Activated CD4-positive, alpha-beta T cell treated with anti-CD3 and anti-CD28 coated beads, Interleukin-2, amount 10 ng/mL, durations not matched to agents 24 days and 14 days (primary cell): ENCODE data around the gene IMP3. TPM values are rescaled to one million over a fixed set of nuclear protein-coding genes. Genes with fewer than 3 reads are reported as not detected.

Experiments used
- DNase-seq: peaks from one replicate; pipeline ENCODE4 v3.0.0; 2022
- H3K27ac Mint-ChIP-seq: one replicate; pipeline ENCODE4 v1.8.0; 2022; ENCODE audit warnings: mild to moderate bottlenecking, mixed read lengths
- H3K27me3 Mint-ChIP-seq: one replicate; pipeline ENCODE4 v1.8.0; 2022; ENCODE audit warnings: mixed read lengths
- H3K36me3 Mint-ChIP-seq: one replicate; pipeline ENCODE4 v1.8.0; 2022; ENCODE audit warnings: low read depth, mild to moderate bottlenecking, mixed read lengths
- H3K4me1 Mint-ChIP-seq: one replicate; pipeline ENCODE4 v1.8.0; 2021; ENCODE audit warnings: mixed read lengths
- H3K4me3 Mint-ChIP-seq: one replicate; pipeline ENCODE4 v1.8.0; 2022; ENCODE audit warnings: mild to moderate bottlenecking, moderate library complexity, mixed read lengths
- H3K9me3 Mint-ChIP-seq: one replicate; pipeline ENCODE4 v1.8.0; 2021; ENCODE audit warnings: mixed read lengths
- intact Hi-C: fragments of 100-400 bp; cut with micrococcal nuclease; formaldehyde crosslinking; loops from one replicate; pipeline ENCODE4 v1.15.1; 2023
- total RNA-seq: library from RNA; stranded (reverse); gene quantifications from 2 replicates; pipeline ENCODE4 v1.2.3, GENCODE V29; 2022

The IMP3 gene
- total RNA-seq, 1 donor from 2014 or later: 112 TPM

- H3K4me3 Mint-ChIP-seq: no peak overlapping the region
- no peak overlapping the region for H3K27ac Mint-ChIP-seq
- no peaks in the 10 kb centered on the region for H3K27me3 Mint-ChIP-seq
- intact Hi-C loops: no loop called here
- DNase-seq: no peak
- H3K4me1 Mint-ChIP-seq: no peaks in the 10 kb centered on the region
- no peaks in the 10 kb centered on the region for H3K36me3 Mint-ChIP-seq
- H3K9me3 Mint-ChIP-seq: no peaks in the 10 kb centered on the region
Observed at GRCh38 chr15:75677465-75678323, 37.7 kb upstream of the IMP3 start.

GRCh38 chr15:75676688-75677464, 36.9 kb upstream of the IMP3 start:
- DNase-seq: no peak
- no peaks in the 10 kb centered on the region for H3K36me3 Mint-ChIP-seq
- no peaks in the 10 kb centered on the region for H3K4me1 Mint-ChIP-seq
- H3K27me3 Mint-ChIP-seq: no peaks in the 10 kb centered on the region
- intact Hi-C loops: no loop called here
- H3K9me3 Mint-ChIP-seq: no peaks in the 10 kb centered on the region
- H3K27ac Mint-ChIP-seq: no peak overlapping the region
- H3K4me3 Mint-ChIP-seq: no peak overlapping the region

GRCh38 chr15:75675579-75676404, 35.8 kb upstream of the IMP3 start:
- no peaks in the 10 kb centered on the region for H3K36me3 Mint-ChIP-seq
- no peak for DNase-seq
- no peak overlapping the region for H3K27ac Mint-ChIP-seq
- no peak overlapping the region for H3K4me3 Mint-ChIP-seq
- H3K9me3 Mint-ChIP-seq: no peaks in the 10 kb centered on the region
- H3K4me1 Mint-ChIP-seq: no peaks in the 10 kb centered on the region
- no peaks in the 10 kb centered on the region for H3K27me3 Mint-ChIP-seq
- intact Hi-C loops: no loop called here

- H3K36me3 Mint-ChIP-seq: no peaks in the 10 kb centered on the region
Observed at GRCh38 chr15:75674366-75674765, 34.3 kb upstream of the IMP3 start.

GRCh38 chr15:75673426-75674235, 33.6 kb upstream of the IMP3 start:
- Mint-ChIP-seq H3K4me3 (no peak overlapping the region), H3K36me3 (no peaks in the 10 kb centered on the region), H3K27ac (no peak overlapping the region), H3K4me1 (no peaks in the 10 kb centered on the region), H3K9me3 (no peaks in the 10 kb centered on the region), H3K27me3 (no peaks in the 10 kb centered on the region)
- DNase-seq: no peak
- intact Hi-C loops: no loop called here

More at GRCh38 chr15:75674366-75674765, 34.3 kb upstream of the IMP3 start:
- H3K4me1 Mint-ChIP-seq: no peaks in the 10 kb centered on the region
- no peaks in the 10 kb centered on the region for H3K27me3 Mint-ChIP-seq
- no peaks in the 10 kb centered on the region for H3K9me3 Mint-ChIP-seq
- H3K4me3 Mint-ChIP-seq: no peak overlapping the region
- no peak for DNase-seq
- H3K27ac Mint-ChIP-seq: no peak overlapping the region
- intact Hi-C loops: no loop called here

GRCh38 chr15:75672646-75673425, 32.8 kb upstream of the IMP3 start:
- H3K4me1 Mint-ChIP-seq: no peaks in the 10 kb centered on the region
- no peaks in the 10 kb centered on the region for H3K9me3 Mint-ChIP-seq
- H3K4me3 Mint-ChIP-seq: no peak overlapping the region
- DNase-seq: no peak
- intact Hi-C loops: no loop called here
- H3K27me3 Mint-ChIP-seq: no peaks in the 10 kb centered on the region
- H3K27ac Mint-ChIP-seq: no peak overlapping the region
- H3K36me3 Mint-ChIP-seq: no peaks in the 10 kb centered on the region

- intact Hi-C loops: no loop called here
- H3K4me3 Mint-ChIP-seq: no peak overlapping the region
Observed at GRCh38 chr15:75671730-75672602, 31.9 kb upstream of the IMP3 start.

GRCh38 chr15:75669879-75670212, 29.8 kb upstream of the IMP3 start:
- no peaks in the 10 kb centered on the region for H3K4me1 Mint-ChIP-seq
- H3K27ac Mint-ChIP-seq: no peak overlapping the region
- DNase-seq: no peak
- H3K36me3 Mint-ChIP-seq: no peaks in the 10 kb centered on the region
- H3K4me3 Mint-ChIP-seq: no peak overlapping the region
- no peaks in the 10 kb centered on the region for H3K27me3 Mint-ChIP-seq
- intact Hi-C loops: no loop called here
- no peaks in the 10 kb centered on the region for H3K9me3 Mint-ChIP-seq

More at GRCh38 chr15:75671730-75672602, 31.9 kb upstream of the IMP3 start:
- no peak overlapping the region for H3K27ac Mint-ChIP-seq
- no peak for DNase-seq
- no peaks in the 10 kb centered on the region for H3K27me3 Mint-ChIP-seq
- no peaks in the 10 kb centered on the region for H3K9me3 Mint-ChIP-seq
- no peaks in the 10 kb centered on the region for H3K36me3 Mint-ChIP-seq
- no peaks in the 10 kb centered on the region for H3K4me1 Mint-ChIP-seq

- Mint-ChIP-seq H3K4me1 (no peaks in the 10 kb centered on the region), H3K36me3 (no peaks in the 10 kb centered on the region), H3K27ac (no peak overlapping the region), H3K9me3 (no peaks in the 10 kb centered on the region), H3K4me3 (no peak overlapping the region), H3K27me3 (no peaks in the 10 kb centered on the region)
- no peak for DNase-seq
- intact Hi-C loops: no loop called here
Observed at GRCh38 chr15:75669191-75669878, 29.3 kb upstream of the IMP3 start.

GRCh38 chr15:75666823-75667501, 26.9 kb upstream of the IMP3 start:
- no peak for DNase-seq
- H3K4me3 Mint-ChIP-seq: no peak overlapping the region
- H3K9me3 Mint-ChIP-seq: no peaks in the 10 kb centered on the region
- intact Hi-C loops: no loop called here
- H3K27ac Mint-ChIP-seq: no peak overlapping the region
- no peaks in the 10 kb centered on the region for H3K27me3 Mint-ChIP-seq
- H3K4me1 Mint-ChIP-seq: no peaks in the 10 kb centered on the region
- H3K36me3 Mint-ChIP-seq: no peaks in the 10 kb centered on the region

- no peaks in the 10 kb centered on the region for H3K9me3 Mint-ChIP-seq
- no peaks in the 10 kb centered on the region for H3K4me1 Mint-ChIP-seq
- no peaks in the 10 kb centered on the region for H3K36me3 Mint-ChIP-seq
- no peak overlapping the region for H3K4me3 Mint-ChIP-seq
- intact Hi-C loops: no loop called here
- no peaks in the 10 kb centered on the region for H3K27me3 Mint-ChIP-seq
- DNase-seq: no peak
- H3K27ac Mint-ChIP-seq: no peak overlapping the region
Observed at GRCh38 chr15:75663931-75664421, 24.0 kb upstream of the IMP3 start.
